AG09309 (cell line): Measurements from ENCODE around the gene ATPAF1.

Source experiments
- DNase-seq: peaks from one replicate; pipeline ENCODE4 v3.0.0-alpha.2; 2010; ENCODE audit warnings: low read depth
- H3K4me3 ChIP-seq: 2 replicates; pipeline ENCODE4 v1.5.1; 2011; ENCODE audit warnings: mild to moderate bottlenecking, low read depth, low read length, moderate library complexity; ENCODE audit not compliant: control insufficient read depth
- CTCF ChIP-seq: IDR thresholded peaks from 2 replicates; pipeline ENCODE4 v1.5.1; 2011; ENCODE audit warnings: mild to moderate bottlenecking, low read depth, low read length, inconsistent platforms; ENCODE audit not compliant: insufficient read depth, control insufficient read depth; ENCODE audit errors: missing control alignments

ATPAF1 gene

DNA sequence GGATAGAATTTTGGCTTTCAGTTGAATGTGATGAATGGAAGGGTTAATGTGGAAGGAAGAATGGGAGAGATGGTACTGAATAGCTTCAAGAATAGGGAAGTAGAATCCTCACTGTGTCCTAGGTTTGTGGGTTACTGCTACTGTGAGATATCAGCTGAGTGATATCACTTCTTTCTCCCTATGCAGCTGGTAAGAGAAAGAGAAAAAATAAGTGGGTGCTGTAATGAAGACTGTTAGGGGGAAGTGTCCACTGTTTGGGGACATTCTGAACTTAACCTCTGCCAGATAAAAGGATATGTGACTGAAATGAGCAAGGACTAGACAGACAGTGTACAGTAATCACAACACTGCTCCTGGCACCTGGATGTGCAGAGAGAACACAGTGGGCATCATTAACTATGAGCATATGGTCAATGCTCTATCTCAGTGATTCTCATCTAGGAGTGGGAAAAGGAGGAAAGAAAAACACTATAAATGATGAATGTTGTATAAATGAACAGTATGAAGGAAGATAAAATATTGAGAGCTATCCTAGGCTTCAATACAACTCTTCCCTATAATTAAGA, 26.0 kb downstream of the ATPAF1 start:
- DNase-seq, result no peak
- H3K4me3 ChIP-seq, result no peak overlapping the region
- no peak for TF ChIP-seq CTCF

DNA sequence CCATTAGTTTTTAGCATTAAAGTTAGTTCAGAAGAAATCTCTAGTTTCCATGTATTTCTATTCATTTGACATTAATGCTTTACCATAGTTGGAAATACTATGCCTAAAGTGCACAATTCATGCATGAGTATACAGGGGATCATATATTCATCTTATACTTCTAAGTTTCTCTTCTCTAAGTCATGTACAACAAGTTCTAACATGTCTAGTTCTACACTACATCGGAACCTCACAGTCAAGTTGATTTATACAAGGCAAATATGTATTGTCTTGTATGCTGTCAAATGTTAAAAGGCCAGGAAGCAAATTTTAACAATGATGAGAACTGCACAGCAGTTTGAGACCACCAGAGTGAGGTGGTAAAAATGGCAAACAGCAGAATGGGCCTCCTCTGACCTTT, 28.6 kb downstream of the ATPAF1 start:
- DNase-seq, result no peak
- TF ChIP-seq CTCF, result no peak
- no peak overlapping the region for H3K4me3 ChIP-seq

DNA sequence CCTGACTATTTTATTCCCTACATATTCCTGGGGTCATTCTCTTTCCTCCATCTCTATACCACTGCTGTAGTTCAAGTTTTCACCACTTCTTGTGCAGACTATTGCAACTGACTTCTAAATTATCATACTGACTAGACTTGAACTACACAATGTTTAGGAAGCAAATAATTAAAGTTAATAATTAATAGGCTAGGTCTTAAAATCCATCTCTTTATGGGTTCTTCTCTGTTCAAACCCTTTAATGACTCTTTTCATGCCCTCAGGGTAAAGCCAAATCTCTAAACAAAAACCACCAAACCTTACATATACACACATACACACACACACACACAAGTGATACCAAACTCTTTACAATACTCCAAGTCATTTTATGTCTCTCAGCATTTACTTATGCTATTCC, 29.2 kb downstream of the ATPAF1 start:
- no peak overlapping the region for H3K4me3 ChIP-seq
- no peak for DNase-seq
- no peak for TF ChIP-seq CTCF

GRCh38 chr1:46637444-46638083, 30.6 kb downstream of the ATPAF1 start:
- DNase-seq, result no peak
- TF ChIP-seq CTCF, result no peak
- no peak overlapping the region for H3K4me3 ChIP-seq

- DNase-seq, result no peak
- no peak overlapping the region for H3K4me3 ChIP-seq
- TF ChIP-seq CTCF, result no peak
Observed at GRCh38 chr1:46635205-46635604, 33.0 kb downstream of the ATPAF1 start.

GRCh38 chr1:46630719-46631118, 37.4 kb downstream of the ATPAF1 start:
- no peak for TF ChIP-seq CTCF
- H3K4me3 ChIP-seq, result no peak overlapping the region
- DNase-seq, result no peak
